Stimulated activated CD4-positive, alpha-beta T cell treated with anti-CD3 and anti-CD28 coated beads, Interleukin-1b, Interleukin-23, amount 100 ng/mL, for 4 hours (primary cell): ENCODE results near the gene GAS7.
"Not testable (repeated sequence)": the region's sequence is repeated elsewhere in the genome, so short reads cannot be mapped to it uniquely, and the experiment has no call there.

Experiments
- DNase-seq, 2 donors: peaks; one replicate each; pipeline ENCODE4 v3.0.0-alpha.2; 2020; ENCODE audit warnings: low read depth in 2 of 2

GAS7 gene

GRCh38 chr17:9943343-9943742 is 255.1 kb downstream of the GAS7 start:
- no peak for DNase-seq

- no peak for DNase-seq
Measured at GRCh38 chr17:9942885-9943284, 255.5 kb downstream of the GAS7 start.

- no peak for DNase-seq
Measured at GRCh38 chr17:9941305-9941704, 257.1 kb downstream of the GAS7 start.

- DNase-seq: no peak
Measured at GRCh38 chr17:9940841-9941240, 257.6 kb downstream of the GAS7 start.

GRCh38 chr17:9938764-9939163 is 259.6 kb downstream of the GAS7 start:
- no peak for DNase-seq

- DNase-seq: no peak
Measured at GRCh38 chr17:9937901-9938300, 260.5 kb downstream of the GAS7 start.

GRCh38 chr17:9937241-9937761 is 261.1 kb downstream of the GAS7 start:
- no peak for DNase-seq

GRCh38 chr17:9936095-9936494 is 262.3 kb downstream of the GAS7 start:
- no peak for DNase-seq

GRCh38 chr17:9935408-9935807 is 263.0 kb downstream of the GAS7 start:
- no peak for DNase-seq

- no peak for DNase-seq
Measured at GRCh38 chr17:9934331-9934730, 264.1 kb downstream of the GAS7 start.

- no peak for DNase-seq
Measured at GRCh38 chr17:9932491-9932890, 265.9 kb downstream of the GAS7 start.

GRCh38 chr17:9931144-9931741 is 267.2 kb downstream of the GAS7 start:
- no peak for DNase-seq

- DNase-seq: no peak
Measured at GRCh38 chr17:9929871-9930270, 268.5 kb downstream of the GAS7 start.

GRCh38 chr17:9928601-9929333 is 269.6 kb downstream of the GAS7 start:
- no peak for DNase-seq

GRCh38 chr17:9926150-9926804 is 272.1 kb downstream of the GAS7 start:
- DNase-seq: no peak

GRCh38 chr17:9925457-9925856 is 272.9 kb downstream of the GAS7 start:
- DNase-seq: no peak

GRCh38 chr17:9924735-9925191 is 273.6 kb downstream of the GAS7 start:
- no peak for DNase-seq

GRCh38 chr17:9922012-9922848 is 276.2 kb downstream of the GAS7 start:
- no peak for DNase-seq

- DNase-seq: not testable (repeated sequence)
Measured at GRCh38 chr17:9921216-9921615, 277.2 kb downstream of the GAS7 start.

- no peak for DNase-seq
Measured at GRCh38 chr17:9918804-9919352, 279.5 kb downstream of the GAS7 start.

- no peak for DNase-seq
Measured at GRCh38 chr17:9918352-9918751, 280.1 kb downstream of the GAS7 start.

GRCh38 chr17:9917801-9918200 is 280.6 kb downstream of the GAS7 start:
- no peak for DNase-seq
